Naive B cell (primary cell): ENCODE results near the gene SEMA3B. TPM values are rescaled to one million over a fixed set of nuclear protein-coding genes. Genes with fewer than 3 reads are reported as not detected.
"Not testable (repeated sequence)": the region's sequence is repeated elsewhere in the genome, so short reads cannot be mapped to it uniquely, and the experiment has no call there.

Source experiments
- ATAC-seq, 2 donors: fragments of 150-1000 bp; cut with Tn5 transposase; 2 replicates each; pipeline ENCODE4 v1.10.0; 2021; ENCODE audit warnings: low read depth in 2 of 2, mild to moderate bottlenecking in 2 of 2, moderate library complexity in 2 of 2
- DNase-seq: peaks from one replicate; pipeline ENCODE4 v3.0.0; 2022
- H3K27ac Mint-ChIP-seq, 6 donors: one replicate each; pipeline ENCODE4 v1.8.0; 2020 to 2022; ENCODE audit warnings: mild to moderate bottlenecking in 6 of 6, mixed read lengths in 6 of 6, moderate library complexity in 5 of 6, inconsistent platforms in 2 of 6
- H3K27me3 Mint-ChIP-seq, 3 donors: one replicate each; pipeline ENCODE4 v1.8.0; 2021 to 2022; ENCODE audit warnings: mixed read lengths in 3 of 3, mild to moderate bottlenecking in 1 of 3
- H3K36me3 Mint-ChIP-seq, 2 donors: one replicate each; pipeline ENCODE4 v1.8.0; 2020 to 2022; ENCODE audit warnings: mixed read lengths in 2 of 2, inconsistent platforms in 1 of 2, mild to moderate bottlenecking in 1 of 2
- H3K4me1 Mint-ChIP-seq, 3 donors: one replicate each; pipeline ENCODE4 v1.8.0; 2020 to 2022; ENCODE audit warnings: mixed read lengths in 3 of 3, inconsistent platforms in 1 of 3, mild to moderate bottlenecking in 1 of 3, moderate library complexity in 1 of 3
- H3K4me3 Mint-ChIP-seq, 8 donors: one replicate each; pipeline ENCODE4 v1.8.0; 2020 to 2022; ENCODE audit warnings: mild to moderate bottlenecking in 8 of 8, mixed read lengths in 8 of 8, moderate library complexity in 8 of 8, inconsistent platforms in 2 of 8
- H3K9me3 Mint-ChIP-seq, 7 donors: one replicate each; pipeline ENCODE4 v1.8.0; 2020 to 2022; ENCODE audit warnings: mixed read lengths in 7 of 7, mild to moderate bottlenecking in 5 of 7, inconsistent platforms in 2 of 7, moderate library complexity in 1 of 7
- polyA plus RNA-seq, 6 donors: library from polyadenylated mRNA; unstranded; fragments of 300-500 nt; fragmentation: Illumina TruSeq; gene quantifications; one replicate each; pipeline ENCODE4 v1.2.3, GENCODE V29; 2021; ENCODE audit warnings: low read depth in 6 of 6

SEMA3B gene
- polyA plus RNA-seq, 6 donors from 2014 or later = 0.13 TPM; not detected in 5

- H3K27me3 Mint-ChIP-seq = peaks cover 35 to 65% (median 41%) of the 10 kb centered on the region in 3 donors
Observed at GRCh38 chr3:50273689-50274065, 4.7 kb downstream of the SEMA3B start.

DNA sequence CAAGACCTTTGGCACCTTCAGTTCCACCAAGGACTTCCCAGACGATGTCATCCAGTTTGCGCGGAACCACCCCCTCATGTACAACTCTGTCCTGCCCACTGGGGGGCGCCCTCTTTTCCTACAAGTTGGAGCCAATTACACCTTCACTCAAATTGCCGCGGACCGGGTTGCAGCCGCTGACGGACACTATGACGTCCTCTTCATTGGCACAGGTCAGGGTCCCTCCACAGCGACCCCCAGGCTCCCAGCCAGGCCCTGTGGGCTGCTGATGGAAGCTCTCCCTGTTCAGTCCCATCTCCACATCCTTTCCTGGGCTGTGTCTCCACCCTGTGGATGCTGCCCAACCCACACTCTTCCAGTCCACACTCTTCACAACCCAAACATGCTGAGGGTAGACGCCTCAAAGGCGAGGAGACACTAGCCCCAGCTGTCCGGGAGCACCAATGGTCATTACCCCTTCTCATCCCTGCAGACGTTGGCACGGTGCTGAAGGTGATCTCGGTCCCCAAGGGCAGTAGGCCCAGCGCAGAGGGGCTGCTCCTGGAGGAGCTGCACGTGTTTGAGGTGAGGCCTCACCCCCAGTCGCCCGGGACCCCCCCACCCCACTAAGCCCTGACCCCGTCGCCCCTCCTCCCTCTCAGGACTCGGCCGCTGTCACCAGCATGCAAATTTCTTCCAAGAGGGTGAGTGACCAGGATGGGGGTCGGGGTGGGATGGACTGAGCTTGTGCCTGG, 5.6 kb downstream of the SEMA3B start:
- H3K4me3 Mint-ChIP-seq = peak overlapping the region in 7 of 8 donors; percentile 29 to 91 (median 65)
- peak; percentile 67 for DNase-seq
- peaks cover 19 to 29% (median 25%) of the 10 kb centered on the region in 3 donors for H3K4me1 Mint-ChIP-seq
- H3K9me3 Mint-ChIP-seq = no peaks in the 10 kb centered on the region
- no peaks in the 10 kb centered on the region for H3K36me3 Mint-ChIP-seq
- peak; percentile 20 to 32 for ATAC-seq
- H3K27ac Mint-ChIP-seq = peak overlapping the region; percentile 40 to 95 (median 78)
- peaks cover 35 to 59% (median 41%) of the 10 kb centered on the region in 3 donors for H3K27me3 Mint-ChIP-seq

More at GRCh38 chr3:50273689-50274065, 4.7 kb downstream of the SEMA3B start:
- Mint-ChIP-seq H3K4me1 (peaks cover 19 to 29% (median 25%) of the 10 kb centered on the region in 3 donors), H3K36me3 (no peaks in the 10 kb centered on the region), H3K4me3 (peak overlapping the region in 1 of 8 donors; percentile 65), H3K9me3 (no peaks in the 10 kb centered on the region), H3K27ac (no peak overlapping the region)
- ATAC-seq (no peak), DNase-seq (no peak)

DNA sequence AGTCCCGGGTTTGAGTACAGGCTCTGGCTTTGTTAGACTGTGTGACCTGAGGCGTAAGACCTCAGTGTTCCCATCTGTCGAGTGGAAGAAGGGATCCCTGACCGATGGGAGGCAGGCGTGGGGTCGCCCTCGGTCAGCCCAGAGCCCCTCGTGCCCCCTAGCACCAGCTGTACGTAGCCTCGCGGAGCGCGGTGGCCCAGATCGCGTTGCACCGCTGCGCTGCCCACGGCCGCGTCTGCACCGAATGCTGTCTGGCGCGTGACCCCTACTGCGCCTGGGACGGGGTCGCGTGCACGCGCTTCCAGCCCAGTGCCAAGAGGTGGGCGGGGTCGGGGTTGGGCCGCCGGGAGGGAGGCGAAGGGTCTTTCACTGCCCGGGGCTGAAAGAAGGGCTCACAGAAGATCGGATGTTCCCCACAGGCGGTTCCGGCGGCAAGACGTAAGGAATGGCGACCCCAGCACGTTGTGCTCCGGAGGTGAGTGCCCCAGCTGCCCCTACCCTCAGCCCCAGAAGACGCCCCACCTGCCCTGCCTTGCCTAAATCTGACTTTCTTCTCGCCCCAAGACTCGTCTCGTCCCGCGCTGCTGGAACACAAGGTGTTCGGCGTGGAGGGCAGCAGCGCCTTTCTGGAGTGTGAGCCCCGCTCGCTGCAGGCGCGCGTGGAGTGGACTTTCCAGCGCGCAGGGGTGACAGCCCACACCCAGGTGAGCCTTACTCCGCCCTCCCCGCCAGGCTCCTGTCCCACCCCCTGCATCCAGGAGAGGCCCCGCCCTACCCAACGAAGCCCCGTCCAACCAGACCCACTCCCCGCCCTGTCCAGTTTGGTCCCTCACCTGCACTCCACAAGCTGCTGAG, 6.4 kb downstream of the SEMA3B start:
- Mint-ChIP-seq H3K36me3 (no peaks in the 10 kb centered on the region), H3K27ac (peak overlapping the region in 3 of 6 donors; percentile 7 to 59 (median 52)), H3K27me3 (peaks cover 35 to 57% (median 41%) of the 10 kb centered on the region in 3 donors), H3K4me1 (peaks cover 19 to 29% (median 25%) of the 10 kb centered on the region in 3 donors), H3K4me3 (peak overlapping the region in 6 of 8 donors; percentile 26 to 69 (median 50)), H3K9me3 (no peaks in the 10 kb centered on the region)
- ATAC-seq (no peak), DNase-seq (no peak)

DNA sequence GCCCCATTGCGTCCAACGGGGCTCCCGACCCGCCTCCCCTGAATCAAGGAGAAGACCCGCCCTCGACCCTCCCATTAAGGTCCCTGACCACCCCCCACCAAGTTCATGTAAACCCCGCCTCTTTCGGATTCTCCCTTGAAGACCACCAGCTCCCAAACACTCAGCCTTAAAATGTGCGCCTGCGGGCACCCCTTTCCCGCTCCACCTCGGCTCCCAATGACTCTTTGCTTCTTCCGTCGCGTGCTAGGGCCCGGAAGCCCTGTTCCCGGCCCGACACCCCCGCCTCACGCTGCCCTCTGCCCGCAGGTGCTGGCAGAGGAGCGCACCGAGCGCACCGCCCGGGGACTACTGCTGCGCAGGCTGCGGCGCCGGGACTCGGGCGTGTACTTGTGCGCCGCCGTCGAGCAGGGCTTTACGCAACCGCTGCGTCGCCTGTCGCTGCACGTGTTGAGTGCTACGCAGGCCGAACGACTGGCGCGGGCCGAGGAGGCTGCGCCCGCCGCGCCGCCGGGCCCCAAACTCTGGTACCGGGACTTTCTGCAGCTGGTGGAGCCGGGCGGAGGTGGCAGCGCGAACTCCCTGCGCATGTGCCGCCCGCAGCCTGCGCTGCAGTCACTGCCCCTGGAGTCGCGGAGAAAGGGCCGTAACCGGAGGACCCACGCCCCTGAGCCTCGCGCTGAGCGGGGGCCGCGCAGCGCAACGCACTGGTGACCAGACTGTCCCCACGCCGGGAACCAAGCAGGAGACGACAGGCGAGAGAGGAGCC, 7.2 kb downstream of the SEMA3B start:
- Mint-ChIP-seq H3K27ac (peak overlapping the region in 1 of 6 donors; percentile 59), H3K4me3 (peak overlapping the region in 6 of 8 donors; percentile 26 to 69 (median 50)), H3K9me3 (no peaks in the 10 kb centered on the region), H3K36me3 (no peaks in the 10 kb centered on the region), H3K27me3 (peaks cover 35 to 55% (median 41%) of the 10 kb centered on the region in 3 donors), H3K4me1 (peaks cover 19 to 29% (median 25%) of the 10 kb centered on the region in 3 donors)
- DNase-seq (no peak), ATAC-seq (peak in 1 of 2 donors; percentile 10)

GRCh38 chr3:50276762-50277101, 7.8 kb downstream of the SEMA3B start:
- Mint-ChIP-seq H3K9me3 (no peaks in the 10 kb centered on the region), H3K4me3 (peak overlapping the region in 1 of 8 donors; percentile 53)

DNA sequence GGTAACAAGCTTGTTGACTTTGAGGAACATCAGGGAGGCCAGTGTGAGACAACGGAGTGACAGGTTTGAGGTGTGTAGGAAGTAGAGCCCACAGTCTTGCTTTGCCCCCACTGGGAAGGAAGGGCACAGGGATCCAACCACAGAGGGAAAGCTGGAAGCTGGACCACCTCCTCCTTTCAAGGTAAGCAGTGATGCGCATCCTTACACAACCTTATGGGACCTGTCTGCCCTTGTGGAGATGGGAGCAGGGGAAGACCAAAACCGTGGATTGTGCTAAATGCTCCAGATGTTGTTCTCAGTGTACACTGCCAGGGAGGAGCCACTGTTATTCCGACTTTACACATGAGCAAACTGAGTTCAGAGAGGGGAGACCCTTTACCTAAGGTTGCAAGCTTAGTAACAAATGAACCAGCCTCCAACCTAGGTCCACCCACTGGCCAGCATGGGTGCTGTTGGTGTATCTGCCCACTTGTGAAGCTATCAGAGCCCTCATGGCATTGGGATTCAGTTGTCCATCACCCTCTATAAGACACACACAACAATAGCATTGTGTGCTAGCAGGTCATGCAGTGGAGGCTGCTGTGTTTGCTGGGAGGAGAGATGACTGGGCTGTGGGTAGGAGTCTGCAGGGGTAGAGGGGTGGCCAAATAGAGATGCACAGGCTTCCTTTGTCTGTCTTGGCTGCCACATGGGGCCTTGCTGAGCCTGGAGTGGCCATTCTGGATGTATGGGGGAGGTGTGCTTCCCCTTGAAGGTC, 9.4 kb downstream of the SEMA3B start:
- H3K4me3 Mint-ChIP-seq = no peak overlapping the region
- ATAC-seq = no peak
- H3K9me3 Mint-ChIP-seq = no peaks in the 10 kb centered on the region
- no peaks in the 10 kb centered on the region for H3K36me3 Mint-ChIP-seq
- DNase-seq = no peak
- no peak overlapping the region for H3K27ac Mint-ChIP-seq
- peaks cover 30 to 40% (median 34%) of the 10 kb centered on the region in 3 donors for H3K27me3 Mint-ChIP-seq
- peaks cover 15 to 22% (median 19%) of the 10 kb centered on the region in 3 donors for H3K4me1 Mint-ChIP-seq

More at GRCh38 chr3:50276762-50277101, 7.8 kb downstream of the SEMA3B start:
- no peak for DNase-seq
- H3K27me3 Mint-ChIP-seq = peaks cover 35 to 49% (median 41%) of the 10 kb centered on the region in 3 donors
- H3K4me1 Mint-ChIP-seq = peaks cover 19 to 29% (median 25%) of the 10 kb centered on the region in 3 donors
- H3K36me3 Mint-ChIP-seq = no peaks in the 10 kb centered on the region
- H3K27ac Mint-ChIP-seq = no peak overlapping the region
- ATAC-seq = no peak

GRCh38 chr3:50278880-50279224, 9.9 kb downstream of the SEMA3B start, which contains the start of gene LSMEM2:
Gene LSMEM2 (plus strand): TSS chr3:50279087. CDS start chr3:50279114, 27 bp downstream.
- Mint-ChIP-seq H3K9me3 (no peaks in the 10 kb centered on the region), H3K27me3 (peaks cover 30 to 40% (median 33%) of the 10 kb centered on the region in 3 donors), H3K4me3 (no peak within 1 kb of the TSS), H3K4me1 (peaks cover 15 to 21% (median 19%) of the 10 kb centered on the region in 3 donors), H3K36me3 (no peaks in the 10 kb centered on the region), H3K27ac (no peak within 1 kb of the TSS)
- no peak for DNase-seq
- ATAC-seq = no peak

DNA sequence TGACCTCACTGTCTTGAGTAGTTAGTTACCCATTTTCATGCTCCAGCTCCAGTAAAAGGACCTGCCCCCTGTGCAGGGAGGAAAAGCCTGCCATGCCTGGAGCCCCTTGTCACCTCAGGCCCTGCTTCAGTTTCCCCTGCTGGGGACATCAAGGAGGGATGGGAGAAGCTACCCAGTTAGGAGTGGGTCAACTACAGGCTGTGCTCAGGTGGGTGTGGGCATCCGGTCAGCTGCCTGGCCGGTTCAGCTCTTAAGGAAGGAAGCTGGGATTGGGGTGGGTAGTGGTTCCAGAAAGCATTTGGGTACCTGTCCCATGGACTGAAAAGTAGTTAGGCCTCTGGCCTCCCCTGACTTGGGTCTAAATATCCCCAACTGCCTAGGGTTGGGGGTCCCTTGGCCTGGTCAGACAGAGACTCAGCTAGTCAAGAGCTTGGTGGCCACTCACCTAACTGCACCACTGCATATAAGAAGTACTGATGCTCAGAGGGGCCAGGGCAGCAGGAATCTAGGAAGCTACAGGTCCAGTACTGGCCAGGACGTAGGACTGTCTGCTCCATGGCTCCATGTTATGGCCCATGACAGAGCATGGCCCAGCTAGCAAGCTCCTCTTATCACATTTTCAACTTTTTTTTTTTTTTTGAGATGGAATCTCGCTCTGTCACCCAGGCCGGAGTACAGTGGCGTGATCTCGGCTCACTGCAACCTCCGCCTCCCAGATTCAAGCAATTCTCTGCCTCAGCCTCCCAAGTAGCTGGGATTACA, 10.5 kb downstream of the SEMA3B start:
- Mint-ChIP-seq H3K4me1 (peaks cover 11 to 15% (median 14%) of the 10 kb centered on the region in 3 donors), H3K27ac (no peak overlapping the region)
- DNase-seq = no peak

GRCh38 chr3:50284121-50284520, 15.2 kb downstream of the SEMA3B start:
- not testable (repeated sequence) for H3K27me3 Mint-ChIP-seq, H3K9me3 Mint-ChIP-seq, H3K27ac Mint-ChIP-seq, DNase-seq, H3K36me3 Mint-ChIP-seq, H3K4me1 Mint-ChIP-seq, ATAC-seq
- H3K4me3 Mint-ChIP-seq = peak overlapping the region in 1 of 8 donors; percentile 18

More for the DNA sequence above, 10.5 kb downstream of the SEMA3B start:
- no peaks in the 10 kb centered on the region for H3K9me3 Mint-ChIP-seq
- ATAC-seq = no peak
- H3K27me3 Mint-ChIP-seq = peaks cover 25 to 34% (median 27%) of the 10 kb centered on the region in 3 donors
- no peaks in the 10 kb centered on the region for H3K36me3 Mint-ChIP-seq
- H3K4me3 Mint-ChIP-seq = no peak overlapping the region

GRCh38 chr3:50286322-50287227, 17.6 kb downstream of the SEMA3B start:
- no peak overlapping the region for H3K27ac Mint-ChIP-seq
- no peak overlapping the region for H3K4me3 Mint-ChIP-seq
- ATAC-seq (no peak), DNase-seq (no peak)
- no peaks in the 10 kb centered on the region for H3K36me3 Mint-ChIP-seq
- no peaks in the 10 kb centered on the region for H3K27me3 Mint-ChIP-seq
- no peaks in the 10 kb centered on the region for H3K9me3 Mint-ChIP-seq
- H3K4me1 Mint-ChIP-seq = peaks cover 6 to 15% (median 12%) of the 10 kb centered on the region in 3 donors

DNA sequence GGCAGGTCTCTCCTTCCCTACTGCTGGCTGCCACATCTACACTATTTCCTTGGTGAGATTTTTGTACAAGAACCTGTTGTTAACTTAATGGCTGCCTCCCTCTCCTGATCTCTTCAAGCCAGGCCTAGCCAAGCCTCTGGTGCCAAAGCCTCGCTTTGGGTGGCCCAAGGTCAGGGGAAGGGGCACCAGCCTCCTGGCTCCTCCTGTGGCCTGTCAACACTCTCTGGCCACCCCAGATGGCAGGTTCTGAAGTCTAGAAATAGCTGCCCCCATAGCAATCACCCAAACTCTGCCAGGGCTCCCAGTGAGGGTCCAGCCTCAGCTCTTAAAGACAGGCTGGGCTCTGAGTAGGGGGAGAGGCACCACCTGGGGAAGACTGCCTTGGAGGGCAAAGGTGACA, 18.3 kb downstream of the SEMA3B start:
- Mint-ChIP-seq H3K4me1 (peaks cover 8 to 16% (median 15%) of the 10 kb centered on the region in 3 donors), H3K27ac (peak overlapping the region in 1 of 6 donors; percentile 73)
- no peak for DNase-seq

More for the DNA sequence above, 18.3 kb downstream of the SEMA3B start:
- H3K4me3 Mint-ChIP-seq = no peak overlapping the region
- no peaks in the 10 kb centered on the region for H3K27me3 Mint-ChIP-seq
- no peaks in the 10 kb centered on the region for H3K36me3 Mint-ChIP-seq
- H3K9me3 Mint-ChIP-seq = no peaks in the 10 kb centered on the region
- ATAC-seq = no peak
